Type B pancreatic cell (in vitro differentiated cells): ENCODE data around the gene DAB2IP. TPM values are rescaled to one million over a fixed set of nuclear protein-coding genes. Genes with fewer than 3 reads are reported as not detected.

Experiments used
- DNase-seq: peaks from one replicate; pipeline ENCODE4 v3.0.0; 2021; ENCODE audit warnings: mixed read lengths; ENCODE audit not compliant: unreplicated experiment; ENCODE audit errors: extremely low spot score
- H3K27ac Mint-ChIP-seq: 2 replicates; pipeline ENCODE4 v1.8.0; 2021; ENCODE audit warnings: mild to moderate bottlenecking, mixed read lengths
- H3K27me3 Mint-ChIP-seq: 2 replicates; pipeline ENCODE4 v1.8.0; 2021; ENCODE audit warnings: mixed read lengths
- H3K36me3 Mint-ChIP-seq: 2 replicates; pipeline ENCODE4 v1.8.0; 2021; ENCODE audit warnings: mixed read lengths
- H3K4me1 Mint-ChIP-seq: one replicate; pipeline ENCODE4 v1.8.0; 2021; ENCODE audit warnings: mixed read lengths; ENCODE audit not compliant: unreplicated experiment
- H3K4me3 Mint-ChIP-seq: 2 replicates; pipeline ENCODE4 v1.8.0; 2021; ENCODE audit warnings: mild to moderate bottlenecking, mixed read lengths
- H3K9me3 Mint-ChIP-seq: 2 replicates; pipeline ENCODE4 v1.8.0; 2021; ENCODE audit warnings: mixed read lengths
- total RNA-seq: library from RNA; stranded (reverse); gene quantifications from 2 replicates; pipeline ENCODE4 v1.2.1, GENCODE V29; 2021; ENCODE audit warnings: low replicate concordance
- TF ChIP-seq, protein P1 (sequence below): fragments of 200-600 bp; sonication (generic); conservative IDR thresholded peaks from 2 replicates; pipeline ENCODE4 v1.5.0; 2021; ENCODE audit warnings: antibody characterized with exemption, mild to moderate bottlenecking

The DAB2IP gene
- total RNA-seq, 1 donor from 2014 or later: 57.2 TPM

DNA sequence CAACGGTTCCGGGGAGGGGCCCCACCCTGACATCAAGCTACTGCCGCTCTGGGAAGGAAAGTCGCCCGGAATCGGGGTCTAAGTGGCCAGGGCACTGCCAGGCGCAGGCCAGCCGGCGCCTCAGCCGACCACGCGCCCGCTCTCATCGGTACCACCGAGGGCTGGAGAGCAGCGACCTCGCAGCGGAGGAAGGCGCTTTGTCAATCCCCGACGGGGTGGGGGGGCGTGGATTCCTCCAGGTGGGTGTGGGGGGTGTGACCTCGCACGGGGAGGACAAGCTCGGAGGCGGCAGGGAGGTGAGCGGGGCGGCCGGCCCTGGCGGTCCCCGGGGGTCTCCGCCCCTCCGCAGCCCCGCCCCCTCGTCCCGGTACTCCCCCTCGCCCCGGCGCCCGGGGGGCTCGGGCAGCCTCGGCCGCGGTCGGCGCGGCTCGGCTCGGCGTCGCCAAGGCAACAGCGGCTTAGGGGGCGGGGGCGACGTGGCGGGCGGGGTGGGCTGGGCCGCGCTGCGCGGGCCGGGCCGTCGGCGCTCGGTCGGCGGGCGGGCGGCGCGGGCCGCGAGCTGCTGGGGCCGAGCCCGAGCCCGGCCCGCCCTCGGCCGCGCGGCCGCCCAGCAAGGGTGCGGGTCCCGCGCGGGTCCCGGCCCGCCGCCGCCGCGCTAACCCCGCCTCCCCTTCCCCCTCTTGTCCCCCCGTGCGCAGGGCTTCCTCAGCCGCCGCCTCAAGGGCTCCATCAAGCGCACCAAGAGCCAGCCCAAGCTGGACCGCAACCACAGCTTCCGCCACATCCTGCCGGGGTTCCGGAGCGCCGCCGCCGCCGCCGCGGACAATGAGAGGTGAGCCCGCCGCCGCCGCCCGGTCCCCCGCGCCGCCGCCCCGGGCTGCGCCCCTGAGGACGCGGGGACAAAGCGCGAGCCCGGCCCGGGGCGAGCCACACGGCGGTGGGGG is 47.5 kb downstream of the DAB2IP start:
- Mint-ChIP-seq H3K27me3 (no peaks in the 10 kb centered on the region), H3K27ac (no peak overlapping the region), H3K36me3 (no peaks in the 10 kb centered on the region), H3K9me3 (no peaks in the 10 kb centered on the region), H3K4me3 (peak overlapping the region; percentile 68), H3K4me1 (peaks cover 23% of the 10 kb centered on the region)
- peak; percentile 81 for DNase-seq
- TF ChIP-seq, protein P1, sequence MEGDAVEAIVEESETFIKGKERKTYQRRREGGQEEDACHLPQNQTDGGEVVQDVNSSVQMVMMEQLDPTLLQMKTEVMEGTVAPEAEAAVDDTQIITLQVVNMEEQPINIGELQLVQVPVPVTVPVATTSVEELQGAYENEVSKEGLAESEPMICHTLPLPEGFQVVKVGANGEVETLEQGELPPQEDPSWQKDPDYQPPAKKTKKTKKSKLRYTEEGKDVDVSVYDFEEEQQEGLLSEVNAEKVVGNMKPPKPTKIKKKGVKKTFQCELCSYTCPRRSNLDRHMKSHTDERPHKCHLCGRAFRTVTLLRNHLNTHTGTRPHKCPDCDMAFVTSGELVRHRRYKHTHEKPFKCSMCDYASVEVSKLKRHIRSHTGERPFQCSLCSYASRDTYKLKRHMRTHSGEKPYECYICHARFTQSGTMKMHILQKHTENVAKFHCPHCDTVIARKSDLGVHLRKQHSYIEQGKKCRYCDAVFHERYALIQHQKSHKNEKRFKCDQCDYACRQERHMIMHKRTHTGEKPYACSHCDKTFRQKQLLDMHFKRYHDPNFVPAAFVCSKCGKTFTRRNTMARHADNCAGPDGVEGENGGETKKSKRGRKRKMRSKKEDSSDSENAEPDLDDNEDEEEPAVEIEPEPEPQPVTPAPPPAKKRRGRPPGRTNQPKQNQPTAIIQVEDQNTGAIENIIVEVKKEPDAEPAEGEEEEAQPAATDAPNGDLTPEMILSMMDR: no peak

DNA sequence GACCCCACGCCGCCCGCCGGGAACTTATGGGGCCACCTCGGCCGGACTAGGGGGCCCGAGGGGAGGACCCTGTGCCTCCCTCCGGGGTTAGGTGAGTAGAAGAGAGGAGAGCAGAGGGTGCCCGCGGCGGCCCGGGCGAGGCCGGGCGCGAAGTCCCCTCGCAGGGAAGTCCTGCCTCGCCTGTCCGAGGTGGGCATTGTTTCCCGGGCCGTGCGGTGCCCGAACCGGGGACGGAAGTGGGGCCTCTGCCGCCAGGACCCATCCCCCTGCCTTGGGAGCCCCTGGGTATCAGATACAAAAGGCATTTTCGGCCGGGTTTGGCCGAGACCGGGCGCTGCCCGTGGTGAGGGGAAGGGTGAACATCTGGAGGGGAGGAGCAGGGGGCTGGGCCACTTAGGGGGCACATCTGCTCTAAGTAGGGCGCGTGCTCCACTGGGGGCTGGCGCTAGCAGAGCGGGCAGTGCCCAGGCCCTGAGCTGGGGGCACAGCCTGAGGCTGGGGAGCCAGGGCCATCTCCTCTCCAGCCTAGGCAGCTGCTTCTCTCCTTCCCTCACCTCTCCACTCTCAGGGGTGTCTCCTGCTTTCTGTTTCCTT is 48.2 kb downstream of the DAB2IP start:
- H3K4me1 Mint-ChIP-seq: peaks cover 31% of the 10 kb centered on the region
- no peak overlapping the region for H3K27ac Mint-ChIP-seq
- no peaks in the 10 kb centered on the region for H3K36me3 Mint-ChIP-seq
- H3K9me3 Mint-ChIP-seq: no peaks in the 10 kb centered on the region
- TF ChIP-seq, protein P1: no peak
- no peaks in the 10 kb centered on the region for H3K27me3 Mint-ChIP-seq
- H3K4me3 Mint-ChIP-seq: peak overlapping the region; percentile 84
- DNase-seq: no peak

DNA sequence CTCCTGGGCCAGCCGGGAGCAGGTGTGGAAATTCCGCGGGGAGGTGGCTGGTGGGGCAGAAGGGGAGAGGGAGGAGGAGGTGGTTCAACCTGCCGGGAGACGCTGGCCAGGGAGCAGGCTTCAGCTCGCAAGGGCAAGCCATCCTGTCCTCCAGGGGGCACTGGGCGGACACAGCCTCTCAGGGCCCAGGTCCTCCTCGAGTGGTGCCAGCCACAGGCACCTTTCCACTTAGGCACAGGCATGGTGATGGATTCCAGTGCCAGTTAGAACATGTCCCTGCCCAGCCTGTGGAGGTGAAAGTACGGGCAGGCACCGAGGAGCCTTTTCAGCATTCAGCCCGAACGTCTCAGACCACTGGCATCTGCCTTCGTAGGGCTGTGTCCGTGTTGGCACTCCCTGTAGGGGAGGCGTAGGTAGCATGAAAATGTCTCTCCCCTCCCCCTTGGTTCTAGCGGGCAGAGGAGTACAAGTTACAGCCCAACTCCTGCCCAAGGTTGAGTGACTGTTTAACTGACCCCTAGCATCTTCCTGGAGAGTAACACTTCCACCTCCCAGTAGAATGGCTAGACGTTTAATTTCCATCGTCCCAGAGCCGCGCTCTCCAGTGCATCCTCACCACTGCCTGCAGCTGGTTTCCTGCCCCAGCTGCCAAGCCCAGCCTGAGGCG is 48.9 kb downstream of the DAB2IP start:
- Mint-ChIP-seq H3K27me3 (no peaks in the 10 kb centered on the region), H3K27ac (no peak overlapping the region), H3K36me3 (no peaks in the 10 kb centered on the region), H3K4me3 (peak overlapping the region; percentile 84), H3K4me1 (peaks cover 36% of the 10 kb centered on the region), H3K9me3 (no peaks in the 10 kb centered on the region)
- TF ChIP-seq, protein P1: peak; percentile 61
- no peak for DNase-seq

- Mint-ChIP-seq H3K36me3 (no peaks in the 10 kb centered on the region), H3K9me3 (no peaks in the 10 kb centered on the region), H3K27me3 (no peaks in the 10 kb centered on the region), H3K4me1 (peaks cover 38% of the 10 kb centered on the region), H3K27ac (peak overlapping the region; percentile 29), H3K4me3 (peak overlapping the region; percentile 84)
- no peak for DNase-seq
- TF ChIP-seq, protein P1: no peak
These were observed 49.5 kb downstream of the DAB2IP start for GRCh38 chr9:121700832-121701419.

- H3K9me3 Mint-ChIP-seq: no peaks in the 10 kb centered on the region
- H3K4me3 Mint-ChIP-seq: peak overlapping the region; percentile 84
- TF ChIP-seq, protein P1: no peak
- peak overlapping the region; percentile 32 for H3K27ac Mint-ChIP-seq
- H3K4me1 Mint-ChIP-seq: peaks cover 41% of the 10 kb centered on the region
- H3K36me3 Mint-ChIP-seq: no peaks in the 10 kb centered on the region
- no peak for DNase-seq
- no peaks in the 10 kb centered on the region for H3K27me3 Mint-ChIP-seq
These were observed 50.4 kb downstream of the DAB2IP start for GRCh38 chr9:121701736-121702261.
